HL-60/S4 treated with phorbol 12-myristate 13-acetate at 8.2 ng/mL for 4 days and 3 days (cell line): Measurements from ENCODE around the gene EFNA5.

Source experiments
- in situ Hi-C: fragments of 300-500 bp; cut with MboI; formaldehyde crosslinking; loops from 2 replicates; pipeline ENCODE4 v1.15.0; 2022; ENCODE audit warnings: low sequenced_read_pairs

EFNA5 gene

GRCh38 chr5:107404595-107405374 is 266.0 kb downstream of the EFNA5 start:
- in situ Hi-C loops = no loop called here

GRCh38 chr5:107403228-107403953 is 267.3 kb downstream of the EFNA5 start:
- in situ Hi-C loops = no loop called here

DNA sequence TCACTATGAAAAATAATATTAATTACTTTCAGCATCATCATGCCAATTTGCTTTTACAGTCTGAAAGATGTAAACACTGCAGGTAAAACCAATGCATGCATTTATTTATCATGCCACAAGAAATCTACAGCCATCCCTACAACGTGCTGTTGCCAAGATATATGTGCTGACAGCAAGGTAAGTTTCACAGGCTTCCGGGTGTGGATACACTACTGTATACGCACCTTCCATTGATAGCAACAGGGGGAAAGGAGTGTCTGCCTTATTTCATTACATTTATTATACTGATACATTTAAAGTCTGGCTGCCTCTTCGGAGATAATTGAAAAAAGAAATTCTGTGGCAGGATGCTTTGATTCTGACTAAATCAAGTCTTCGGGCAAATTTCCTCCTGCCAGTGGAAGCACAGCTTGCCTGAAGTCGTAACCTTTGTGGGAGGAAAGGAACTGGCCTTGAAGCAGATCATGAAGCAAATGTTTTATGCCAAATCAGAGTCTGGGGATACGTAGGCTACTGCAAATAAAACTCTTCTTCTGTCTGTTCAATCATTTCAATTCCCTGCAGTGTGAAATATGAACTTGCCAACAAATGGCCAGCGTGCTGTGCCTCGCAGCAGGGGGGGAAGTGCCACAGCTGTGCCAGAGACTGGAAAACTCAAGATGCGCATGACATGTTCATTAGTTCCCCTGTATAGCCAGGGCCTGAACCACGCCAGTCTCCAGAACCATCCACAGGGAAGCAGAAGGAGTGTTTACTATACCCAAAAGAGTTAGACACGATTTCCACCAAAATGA is 268.1 kb downstream of the EFNA5 start:
- in situ Hi-C loops = no loop called here

DNA sequence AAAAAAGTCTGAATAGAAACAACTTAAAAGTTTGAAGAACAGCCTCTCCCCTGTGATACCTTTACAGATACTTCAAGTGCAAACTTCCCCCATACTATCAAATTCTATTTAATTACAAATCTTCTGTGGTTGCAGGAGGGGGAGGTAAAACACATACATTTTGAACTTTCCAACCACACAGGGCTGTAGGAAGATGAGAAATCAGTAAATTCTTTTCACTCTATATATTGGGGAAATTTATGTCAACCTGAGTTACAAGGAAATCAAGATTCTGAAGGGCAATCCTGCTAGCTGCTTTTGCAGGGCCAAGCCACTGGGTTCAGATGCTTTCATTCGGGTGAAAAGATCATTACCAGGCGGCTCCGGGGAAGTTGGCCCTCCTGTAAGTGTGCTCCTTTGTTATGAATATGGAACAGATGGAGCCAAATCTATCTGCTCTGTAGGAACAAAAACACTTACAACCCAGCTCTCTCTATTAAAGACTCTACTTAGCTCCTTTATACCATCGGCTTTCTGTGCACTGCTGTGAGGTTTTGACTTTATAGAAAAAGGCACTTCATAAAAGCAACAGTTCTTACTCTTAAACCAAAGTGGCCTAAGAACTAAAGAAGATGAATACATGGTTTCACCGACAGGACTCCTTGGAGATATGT is 269.1 kb downstream of the EFNA5 start:
- in situ Hi-C loops = no loop called here

DNA sequence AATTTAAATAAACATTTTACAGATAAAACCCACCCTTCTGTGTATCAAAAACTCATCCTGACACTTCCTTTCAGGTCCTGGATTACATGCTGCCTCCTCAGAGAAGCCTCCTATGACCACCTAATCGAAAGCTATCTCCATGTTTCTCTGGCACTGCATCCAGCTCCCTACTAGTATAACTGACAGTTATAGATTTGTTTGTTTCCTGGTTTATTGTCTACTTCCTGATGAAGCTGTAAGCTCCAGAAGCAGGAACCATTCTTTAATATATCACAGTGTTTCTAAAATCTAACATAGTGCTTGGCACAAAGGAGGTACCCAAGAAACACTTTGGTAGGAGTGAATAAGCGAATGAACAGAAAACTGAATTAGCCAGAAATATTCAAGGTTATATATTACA is 270.4 kb downstream of the EFNA5 start:
- in situ Hi-C loops = no loop called here

GRCh38 chr5:107398703-107399102 is 272.0 kb downstream of the EFNA5 start:
- in situ Hi-C loops = no loop called here

DNA sequence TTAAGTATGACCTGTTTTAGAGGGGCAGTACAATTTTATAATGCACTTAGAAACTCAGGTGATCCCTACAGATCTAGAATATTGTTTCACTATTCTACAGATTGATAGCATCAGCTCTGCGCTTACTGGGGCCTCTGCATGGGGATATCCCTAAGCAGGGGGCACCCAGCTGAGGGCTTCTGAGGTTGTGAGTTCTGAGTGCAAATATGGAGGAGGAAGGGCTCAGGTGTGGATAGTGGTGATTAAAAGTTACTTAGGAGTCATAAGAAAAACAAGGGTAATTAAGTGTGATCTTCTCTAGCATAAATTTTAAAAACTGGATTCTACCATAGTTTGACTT is 274.4 kb downstream of the EFNA5 start:
- in situ Hi-C loops = no loop called here

DNA sequence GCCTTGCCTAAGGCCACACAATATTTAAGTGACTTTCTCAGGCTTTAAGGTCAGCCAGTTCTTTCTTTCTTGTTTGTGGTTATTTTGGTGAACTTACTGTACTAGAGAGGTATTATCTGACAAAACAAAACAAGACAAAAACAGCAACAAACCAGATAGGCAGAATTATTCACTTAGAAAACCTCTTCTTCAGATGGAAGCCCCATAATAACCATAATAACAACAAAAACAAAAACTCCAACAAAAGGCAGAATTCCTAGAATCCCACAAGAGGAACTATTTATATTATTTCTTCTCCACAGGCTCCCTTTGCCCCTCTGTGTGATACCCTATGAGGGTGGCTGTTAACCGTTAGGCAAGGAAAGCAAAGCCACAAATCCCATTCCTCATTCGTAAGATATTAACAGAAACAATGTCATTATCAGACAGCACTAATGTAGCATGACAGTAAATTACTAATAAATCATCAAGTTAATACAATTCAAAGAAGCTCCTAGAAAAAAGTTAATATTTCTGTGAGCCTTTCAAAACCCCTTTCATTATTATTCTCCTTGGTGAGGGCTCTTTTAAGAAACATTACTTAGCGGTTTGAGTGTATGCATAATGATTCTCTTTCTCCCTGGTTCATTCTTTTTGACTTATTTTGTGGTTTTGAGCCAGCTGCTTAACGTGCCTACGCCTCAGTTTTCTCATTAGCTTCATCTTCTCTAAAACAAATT is 274.9 kb downstream of the EFNA5 start:
- in situ Hi-C loops = no loop called here

DNA sequence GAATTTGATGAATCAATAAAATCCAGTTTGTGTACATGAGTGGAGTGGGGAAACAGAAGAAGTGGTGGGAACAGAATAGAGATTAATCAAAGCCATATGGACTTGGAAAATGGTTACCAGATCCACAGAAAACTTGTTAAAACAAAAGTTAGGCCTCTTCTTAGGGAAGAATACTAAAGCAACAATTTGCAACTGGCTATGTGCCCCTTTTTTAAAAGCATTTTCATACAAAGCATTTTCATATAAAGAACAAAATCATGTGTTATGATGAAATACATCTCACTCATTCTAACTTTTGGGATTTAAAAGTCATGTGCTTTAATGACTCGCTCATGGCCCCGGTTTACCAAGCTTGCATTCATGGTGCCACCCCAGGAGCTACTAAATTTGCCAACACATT is 276.9 kb downstream of the EFNA5 start:
- in situ Hi-C loops = no loop called here

DNA sequence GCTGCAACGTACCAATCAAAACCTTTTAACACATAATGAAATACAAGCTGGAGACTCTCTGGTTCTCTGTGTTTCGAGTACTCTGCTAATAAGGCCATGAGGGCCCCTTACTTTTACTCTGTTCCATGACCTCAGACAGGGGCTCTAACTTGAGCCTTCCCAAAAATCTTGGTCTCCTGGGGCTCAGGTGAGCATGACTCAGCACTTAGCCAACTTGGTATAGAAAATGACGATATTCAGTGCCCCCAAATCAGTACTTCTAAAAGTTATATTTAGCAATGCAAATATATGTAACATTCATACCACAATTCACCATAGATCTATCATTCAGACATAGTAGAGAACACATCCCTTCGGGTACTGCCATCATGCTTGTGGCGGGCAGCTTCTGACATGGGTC is 278.9 kb downstream of the EFNA5 start:
- in situ Hi-C loops = no loop called here

GRCh38 chr5:107389775-107390148 is 281.0 kb downstream of the EFNA5 start:
- in situ Hi-C loops = no loop called here

GRCh38 chr5:107389130-107389774 is 281.5 kb downstream of the EFNA5 start:
- in situ Hi-C loops = no loop called here

GRCh38 chr5:107388141-107388861 is 282.4 kb downstream of the EFNA5 start:
- in situ Hi-C loops = no loop called here

GRCh38 chr5:107387526-107388140 is 283.1 kb downstream of the EFNA5 start:
- in situ Hi-C loops = no loop called here

- in situ Hi-C loops = no loop called here
Observed at GRCh38 chr5:107385708-107386107, 285.0 kb downstream of the EFNA5 start.

GRCh38 chr5:107384256-107384655 is 286.5 kb downstream of the EFNA5 start:
- in situ Hi-C loops = no loop called here

- in situ Hi-C loops = no loop called here
Observed at GRCh38 chr5:107383414-107383813, 287.3 kb downstream of the EFNA5 start.

DNA sequence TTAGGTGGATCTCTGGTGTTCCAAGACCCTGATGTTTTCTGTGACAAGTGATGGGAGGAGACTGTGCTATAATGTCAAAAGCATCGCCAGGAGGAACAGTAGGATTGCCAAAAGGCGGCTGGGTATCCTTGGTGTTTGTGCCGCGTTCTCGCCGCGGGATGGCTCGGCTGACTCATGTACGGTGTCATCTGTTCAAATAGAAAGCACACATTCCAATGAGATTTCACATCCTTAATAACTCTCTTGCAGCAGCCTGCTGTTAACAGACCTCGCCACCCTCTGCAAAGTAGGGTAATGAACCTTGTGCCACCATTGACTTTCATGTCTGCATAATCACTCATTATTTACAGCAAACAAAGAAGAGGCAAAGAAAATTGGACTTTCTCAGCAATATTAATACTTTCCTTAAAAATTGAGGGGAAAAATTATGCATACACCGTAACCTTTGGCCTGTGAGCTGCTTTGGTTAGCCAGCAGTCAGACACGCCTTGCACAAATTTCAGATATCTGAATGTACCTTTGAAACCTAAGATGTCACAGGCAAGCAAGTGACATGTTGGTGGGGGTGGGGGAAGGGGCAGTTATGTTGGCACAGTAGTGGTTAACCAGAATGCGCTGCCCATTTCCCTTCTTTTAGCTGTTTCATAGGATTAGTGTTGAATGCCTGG is 289.4 kb downstream of the EFNA5 start:
- in situ Hi-C loops = no loop called here

DNA sequence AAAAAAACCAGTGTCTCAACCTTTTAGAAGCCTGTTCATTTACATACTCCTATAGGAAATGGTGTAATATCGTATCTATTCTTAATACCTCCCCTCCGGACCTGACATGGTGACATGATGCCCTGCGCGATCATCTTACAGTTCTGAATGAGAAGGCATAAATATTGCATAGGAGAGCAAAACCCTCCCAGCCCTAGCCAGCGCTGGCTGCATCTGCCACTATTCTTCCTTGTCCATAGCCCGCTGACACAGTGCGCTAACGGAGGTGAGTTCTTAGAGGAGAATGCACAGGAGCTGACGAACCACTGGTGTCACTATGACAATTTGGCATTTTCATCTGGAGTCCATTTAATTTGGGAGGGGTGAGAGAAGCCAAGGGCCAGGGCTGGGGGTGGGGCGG is 290.1 kb downstream of the EFNA5 start:
- in situ Hi-C loops = no loop called here
